SHP77 (cell line): ENCODE data around the gene ANO3.

ENCODE experiments used
- DNase-seq, 2 experiments: peaks; one replicate each; lab custom pipeline; 2025; lab: John Stamatoyannopoulos, UW

The ANO3 gene

DNA sequence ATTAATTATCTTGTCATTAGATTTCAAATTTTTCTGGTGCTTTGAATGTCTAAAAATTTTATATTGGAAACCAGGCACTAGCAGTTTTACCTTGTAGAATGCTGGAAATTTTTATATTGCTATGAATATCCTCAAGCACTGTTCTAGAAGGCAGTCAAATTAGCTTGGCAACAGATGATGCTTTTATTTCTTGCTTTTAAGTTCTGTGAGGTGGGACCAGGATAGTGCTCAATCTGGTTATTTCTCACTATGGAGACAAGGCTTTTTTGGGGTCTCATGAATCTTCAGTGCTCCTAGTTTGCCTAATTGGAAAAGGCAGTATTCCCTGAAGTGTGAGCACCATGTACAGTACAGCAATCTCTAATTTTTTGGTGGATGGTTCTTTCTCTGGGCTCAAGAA is 27.1 kb downstream of the ANO3 start:
- DNase-seq, result no peak

DNA sequence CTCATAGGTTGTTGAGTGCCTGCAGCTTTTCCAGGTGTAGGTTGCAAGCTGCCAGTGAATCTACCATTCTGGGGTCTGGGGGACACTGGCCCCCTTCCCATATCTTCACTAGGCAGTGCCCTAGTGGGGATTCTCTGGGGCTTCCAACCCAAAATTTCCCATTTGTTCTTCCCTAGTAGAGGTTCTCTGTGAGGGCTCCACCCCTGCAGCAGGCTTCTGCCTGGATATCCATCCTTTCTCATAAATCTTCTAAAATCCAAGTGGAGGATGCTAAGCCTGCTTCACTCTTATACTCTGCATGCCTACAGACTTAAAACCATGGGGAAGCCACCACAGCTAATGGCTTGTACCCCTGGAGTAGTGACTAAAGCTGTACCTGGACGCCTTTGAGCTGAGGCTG is 33.4 kb downstream of the ANO3 start:
- no peak for DNase-seq

DNA sequence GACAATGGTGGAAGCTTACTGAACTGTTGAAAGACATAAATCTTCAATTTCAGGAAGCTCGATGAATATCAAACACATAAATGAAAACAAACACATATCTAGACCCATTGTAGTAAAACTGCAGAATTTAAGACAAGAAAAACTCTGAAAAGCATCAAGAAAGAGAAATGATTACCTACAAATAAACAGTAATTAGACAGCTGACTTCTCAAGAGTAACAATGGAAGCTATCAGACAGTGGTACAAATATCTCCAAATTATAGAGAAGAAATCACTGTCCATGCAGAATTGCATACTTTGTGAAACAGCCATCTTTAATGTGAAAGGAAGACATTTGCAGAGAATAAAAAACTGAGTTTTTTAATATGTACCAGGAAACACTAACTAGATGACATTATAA is 45.7 kb downstream of the ANO3 start:
- no peak for DNase-seq

DNA sequence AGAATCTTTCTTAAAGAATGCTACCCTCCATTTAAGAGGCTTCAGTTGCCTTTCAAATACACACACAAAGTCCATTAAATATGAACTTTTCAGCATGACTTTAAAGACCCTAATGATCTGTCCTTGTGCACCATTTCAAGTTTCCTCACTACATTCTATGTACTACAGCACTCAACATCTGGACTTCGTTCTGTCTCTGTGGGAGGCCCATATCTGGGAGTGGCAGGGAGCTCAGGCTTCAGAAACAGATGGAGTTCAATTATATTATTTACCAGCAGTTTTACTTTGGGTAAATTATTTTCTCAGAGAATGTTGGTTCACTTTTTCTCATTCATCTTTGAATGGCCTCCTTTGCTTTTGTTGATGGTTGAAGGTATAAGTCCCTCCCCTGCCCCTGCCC is 67.4 kb downstream of the ANO3 start:
- DNase-seq, result no peak

DNA sequence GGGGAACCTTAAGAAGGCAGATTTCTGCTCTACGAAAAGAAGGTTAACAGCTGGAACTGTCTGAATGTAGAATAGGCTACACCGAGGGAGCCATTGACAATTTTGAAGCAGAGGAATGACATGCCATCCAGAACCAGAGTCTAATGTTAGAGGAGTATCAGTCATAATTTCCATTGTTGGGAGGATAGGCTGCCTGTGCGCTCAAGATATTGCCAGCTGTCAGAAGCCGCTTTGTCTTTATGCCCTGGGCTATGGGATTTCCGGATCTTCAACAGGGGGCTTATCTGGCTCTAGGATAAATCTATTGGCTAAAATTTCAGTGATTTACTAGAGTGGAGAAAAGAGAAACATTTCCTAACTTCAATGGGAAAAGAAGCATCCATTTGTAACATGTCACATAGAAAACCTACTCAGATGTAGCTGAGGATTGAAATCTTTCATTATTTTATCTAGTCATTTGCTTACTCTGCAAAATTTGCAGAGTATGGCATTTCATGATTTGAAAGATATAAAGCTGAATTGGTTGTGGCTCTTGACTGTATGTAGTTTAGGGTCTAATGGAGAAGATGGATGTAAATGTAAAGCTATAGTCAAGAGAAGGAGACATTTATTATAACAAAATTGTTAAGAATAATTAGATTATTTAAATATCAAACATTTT is 78.9 kb downstream of the ANO3 start:
- DNase-seq, result no peak

DNA sequence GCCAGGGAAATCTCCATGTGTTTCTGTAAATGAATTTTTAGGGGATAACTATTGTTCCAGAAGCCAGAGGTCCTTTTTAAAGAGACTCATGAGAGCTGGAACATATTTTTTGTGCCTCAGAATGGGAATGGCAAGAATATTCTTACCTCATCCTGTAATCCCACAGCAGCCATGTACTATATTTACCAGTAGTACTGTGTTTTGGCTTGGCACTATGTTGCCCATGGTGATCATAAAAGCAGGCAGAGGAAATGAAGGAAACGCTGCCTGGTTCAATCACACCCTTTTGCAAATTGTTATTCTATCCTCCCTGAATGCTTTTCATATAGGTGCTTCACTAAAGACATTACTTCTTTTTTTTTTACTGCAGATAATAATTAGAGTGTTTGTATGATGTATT is 81.0 kb downstream of the ANO3 start:
- DNase-seq, result no peak

DNA sequence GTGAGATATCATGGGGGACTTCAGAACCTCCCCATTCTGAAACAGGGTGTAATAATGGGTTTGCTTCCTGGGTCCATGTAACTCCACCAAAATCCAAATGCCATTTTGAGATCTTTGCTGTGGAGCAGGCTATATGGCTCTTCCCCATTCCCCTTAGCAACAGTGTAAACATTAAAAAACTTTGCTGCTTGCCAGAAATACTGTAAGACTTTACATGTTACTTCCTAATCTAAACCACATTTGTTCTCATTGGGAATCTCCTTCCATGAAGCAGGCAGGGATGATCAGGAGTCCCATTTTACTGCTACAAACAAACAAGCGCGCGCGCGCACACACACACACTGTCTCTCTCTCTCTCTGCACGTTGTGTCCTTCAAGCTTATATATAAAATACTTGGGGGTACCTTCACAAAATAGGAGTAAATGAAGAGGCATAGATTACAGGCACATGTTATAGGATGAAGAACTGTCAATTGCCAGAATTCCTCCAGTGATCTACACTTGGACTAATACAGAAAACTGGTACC is 86.5 kb downstream of the ANO3 start:
- no peak for DNase-seq

DNA sequence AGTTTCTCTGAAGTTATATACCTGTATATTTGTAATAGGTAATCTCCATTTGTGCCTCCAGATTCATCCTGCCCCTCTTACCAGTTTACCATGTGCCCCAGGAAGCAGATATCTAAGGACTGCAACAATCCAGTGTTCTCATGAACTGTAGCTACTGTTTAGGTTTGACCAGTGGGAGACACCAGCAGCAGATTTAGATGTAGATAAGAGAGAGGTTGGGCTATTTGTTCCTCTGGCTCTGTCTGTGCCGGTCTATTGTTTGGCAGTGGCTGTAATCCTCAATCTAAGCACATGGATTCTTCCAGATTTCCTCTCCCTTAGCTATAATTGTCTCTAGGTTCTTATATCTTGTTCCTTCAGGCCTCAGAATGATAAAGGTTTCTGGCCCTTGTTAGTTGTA is 88.4 kb downstream of the ANO3 start:
- no peak for DNase-seq

DNA sequence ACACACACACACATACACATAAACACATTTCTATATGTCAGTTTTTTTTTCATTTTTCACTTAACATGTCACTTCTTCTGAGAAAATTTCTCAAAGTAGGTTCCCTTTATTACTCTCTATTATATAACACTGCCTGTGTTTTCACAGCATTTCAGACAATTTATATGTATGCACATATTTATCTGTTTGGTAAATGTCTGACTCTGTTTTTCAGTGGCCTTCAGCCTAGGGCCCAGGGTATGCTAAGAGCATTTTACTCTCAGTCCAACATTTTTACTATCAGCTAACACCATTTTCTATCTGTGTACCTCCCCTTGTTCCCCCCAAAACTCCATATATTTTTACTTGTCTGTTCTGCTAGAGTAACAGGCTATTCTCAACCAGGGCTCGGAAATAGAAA is 92.3 kb downstream of the ANO3 start:
- DNase-seq, result no peak

DNA sequence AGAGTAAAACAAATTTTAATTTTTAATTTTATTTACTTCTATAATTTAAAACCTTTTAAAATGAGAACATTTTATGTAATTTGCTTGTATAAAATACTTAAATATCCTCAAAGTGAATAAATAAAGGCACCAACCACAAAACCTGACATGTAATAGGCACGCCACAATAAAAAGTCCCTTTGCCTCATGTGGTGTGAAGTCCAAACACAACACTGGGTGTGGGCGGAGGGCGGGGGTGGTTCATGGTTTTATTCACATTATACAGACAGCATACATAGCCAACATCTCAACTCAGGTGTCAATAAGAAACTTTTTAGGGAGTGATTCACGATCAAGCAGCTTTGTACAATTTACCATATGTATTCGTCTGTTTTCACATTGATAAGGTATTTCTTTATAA is 107.9 kb downstream of the ANO3 start:
- no peak for DNase-seq

DNA sequence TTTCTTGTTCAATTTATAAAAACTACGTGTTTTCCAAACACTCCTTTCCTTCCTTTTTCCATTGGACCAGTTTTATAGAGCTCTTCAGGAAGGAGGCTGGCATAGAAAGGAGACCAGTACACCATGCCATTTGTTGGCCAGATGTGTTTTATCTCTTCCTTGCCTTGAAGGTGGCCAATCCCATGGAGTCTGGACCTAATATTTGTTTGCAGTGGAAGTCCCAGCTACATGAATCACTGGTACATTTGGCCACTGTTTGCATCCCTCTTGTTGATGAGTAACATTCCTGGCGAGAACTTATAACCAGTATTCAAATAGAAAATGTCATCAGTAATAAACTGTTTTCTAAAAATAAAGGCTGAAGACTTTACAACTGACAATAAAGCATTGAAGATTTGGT is 110.2 kb downstream of the ANO3 start:
- DNase-seq, result no peak

DNA sequence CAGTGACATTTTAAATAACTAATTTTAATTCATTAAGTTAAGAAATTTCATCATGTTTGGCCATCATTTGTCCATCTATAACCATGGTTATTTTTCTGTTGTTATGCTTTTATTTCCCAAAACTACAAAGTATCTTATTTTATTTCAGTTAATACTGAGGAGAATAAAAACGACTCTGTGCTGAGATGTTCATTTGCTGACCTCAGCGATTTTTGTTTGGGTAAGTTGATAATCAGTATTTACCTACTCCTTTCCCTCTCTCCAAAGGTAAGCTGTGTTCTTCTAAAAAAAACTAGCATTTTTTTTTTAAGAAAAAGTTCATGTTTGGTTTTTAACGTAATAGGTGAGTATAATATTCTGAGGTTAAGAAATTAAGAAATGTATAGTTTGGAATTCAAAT is 111.7 kb downstream of the ANO3 start:
- no peak for DNase-seq

DNA sequence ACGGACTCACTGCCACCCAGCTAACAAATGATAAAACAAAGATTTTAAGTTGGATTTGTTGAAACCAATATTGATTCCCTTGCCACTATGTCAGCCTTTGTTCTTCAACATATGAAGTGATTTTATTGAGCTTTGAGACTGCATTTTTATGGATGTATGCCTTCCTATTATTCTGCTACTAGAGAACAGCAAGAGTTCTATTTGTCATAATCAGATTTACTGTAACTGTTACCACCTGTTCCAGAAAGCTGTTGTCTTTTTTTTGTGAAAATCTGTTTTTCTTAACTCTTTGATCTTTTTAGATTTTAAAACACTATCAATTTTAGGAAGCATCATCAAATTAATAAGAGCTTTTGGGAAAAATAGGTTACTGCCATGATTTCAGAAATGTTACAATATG is 125.7 kb downstream of the ANO3 start:
- DNase-seq, result no peak

DNA sequence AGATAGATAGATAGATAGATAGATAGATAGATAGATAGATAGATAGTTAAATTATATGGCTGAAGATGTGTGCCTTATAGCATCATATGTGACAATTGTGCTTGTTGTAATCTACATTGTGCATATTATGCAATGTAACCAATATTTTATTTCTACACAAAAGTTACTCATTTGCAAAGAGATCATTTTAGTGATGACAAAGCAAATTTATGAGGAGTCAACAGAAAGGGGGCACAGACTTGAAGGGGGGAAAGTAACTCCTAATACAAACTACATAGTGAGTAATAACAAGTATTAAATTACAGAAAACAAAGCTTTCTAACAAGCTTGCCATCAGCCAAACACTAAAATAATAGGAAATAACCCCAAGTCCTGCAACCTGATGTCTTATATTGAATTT is 133.3 kb downstream of the ANO3 start:
- DNase-seq, result no peak

DNA sequence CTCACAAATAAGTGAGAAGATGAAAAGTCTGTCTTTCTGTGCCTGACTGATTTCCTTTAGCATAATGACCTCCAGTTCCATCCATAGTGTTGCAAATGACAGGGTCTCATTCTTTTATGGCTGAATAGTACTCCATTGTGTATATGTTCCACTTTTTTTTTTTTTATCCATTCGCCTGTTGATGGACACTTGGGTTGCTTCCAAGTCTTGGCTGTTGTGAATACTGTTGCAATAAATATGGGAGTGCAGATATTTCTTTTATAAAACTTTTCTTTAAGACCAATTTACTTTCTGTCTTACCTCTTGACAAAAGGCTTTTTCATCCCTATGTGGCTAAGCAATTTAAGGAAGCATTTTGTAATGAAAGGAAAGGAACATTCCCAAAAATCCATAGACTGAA is 135.6 kb downstream of the ANO3 start:
- DNase-seq, result no peak

DNA sequence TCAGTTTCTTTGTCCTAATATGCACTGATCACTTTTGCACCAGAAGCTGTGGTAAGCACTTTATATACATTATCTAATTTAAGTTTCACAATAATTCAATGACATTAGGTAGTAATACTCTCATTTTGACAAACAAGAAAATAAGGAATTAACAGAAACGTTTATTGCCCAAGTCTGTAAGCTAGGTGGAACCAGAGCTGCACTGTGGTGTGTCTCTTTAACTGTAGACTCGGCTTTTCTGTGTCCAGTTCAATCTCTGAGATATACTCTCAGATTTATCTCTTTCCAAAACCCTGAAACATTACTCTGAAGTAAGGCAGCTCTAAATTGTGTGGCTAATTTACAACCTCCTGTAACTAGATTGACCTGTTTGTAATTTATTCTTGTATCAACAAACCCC is 139.1 kb downstream of the ANO3 start:
- DNase-seq, result no peak

DNA sequence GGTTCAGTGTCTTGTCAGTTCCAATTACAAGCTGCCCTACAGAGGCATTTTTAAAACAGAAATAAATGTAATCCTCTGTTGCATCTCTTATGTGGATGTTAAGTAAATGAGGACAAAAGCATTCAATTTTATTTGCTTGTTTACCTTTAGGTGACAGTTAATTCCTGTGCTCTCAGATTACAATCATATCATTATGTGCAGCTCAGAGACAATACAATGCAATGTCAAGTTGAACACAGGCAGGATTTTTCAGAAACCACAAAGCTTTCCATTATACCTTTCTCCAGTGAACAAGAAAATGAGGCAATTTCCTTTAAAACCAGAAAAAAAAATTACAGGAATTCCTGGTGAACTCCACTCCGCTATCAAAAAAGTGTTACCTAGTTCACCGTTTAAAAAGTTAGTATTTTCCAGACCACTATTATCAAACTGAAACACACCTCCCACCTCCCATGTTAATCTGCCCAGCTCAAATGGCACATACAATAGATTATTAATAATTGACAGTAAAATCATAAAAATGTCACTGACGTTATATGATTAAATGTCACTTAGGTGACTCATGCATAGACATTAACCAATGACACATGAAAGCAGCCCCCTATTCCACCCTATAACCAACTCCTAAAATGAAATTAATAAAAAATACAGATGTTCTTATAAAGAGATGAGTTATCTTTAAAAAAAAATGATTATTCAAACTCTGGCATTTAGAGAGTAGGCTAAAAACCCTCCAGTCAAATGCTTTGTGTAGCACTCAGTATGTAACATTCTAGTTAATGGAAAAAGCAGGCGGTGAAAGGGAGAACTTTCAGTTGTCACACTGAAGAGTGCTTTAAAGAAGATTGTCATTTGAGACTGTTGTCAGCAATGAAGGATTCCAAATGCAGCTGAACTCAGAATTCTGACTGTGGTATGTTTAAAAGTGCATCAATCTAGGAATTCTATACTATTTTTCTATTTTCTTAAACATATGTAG is 141.6 kb downstream of the ANO3 start:
- DNase-seq, result no peak

DNA sequence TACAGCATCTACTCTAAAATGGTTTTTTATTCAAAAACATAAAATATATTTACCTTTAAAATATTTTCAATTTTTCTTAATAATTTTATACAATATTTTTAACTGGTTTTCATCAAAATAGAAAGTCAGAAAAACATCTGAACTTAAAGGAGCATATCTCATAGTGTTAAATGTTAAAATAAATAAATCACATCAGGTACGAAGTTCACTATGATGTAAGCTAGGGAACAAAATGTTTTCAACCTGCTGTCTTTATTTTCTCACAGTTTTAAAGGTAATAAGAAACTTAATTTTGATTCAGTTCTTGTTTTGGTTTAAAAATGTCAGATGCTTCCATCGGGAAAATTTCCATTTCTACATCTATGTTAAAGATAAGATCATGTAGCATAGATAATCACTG is 142.5 kb downstream of the ANO3 start:
- no peak for DNase-seq

DNA sequence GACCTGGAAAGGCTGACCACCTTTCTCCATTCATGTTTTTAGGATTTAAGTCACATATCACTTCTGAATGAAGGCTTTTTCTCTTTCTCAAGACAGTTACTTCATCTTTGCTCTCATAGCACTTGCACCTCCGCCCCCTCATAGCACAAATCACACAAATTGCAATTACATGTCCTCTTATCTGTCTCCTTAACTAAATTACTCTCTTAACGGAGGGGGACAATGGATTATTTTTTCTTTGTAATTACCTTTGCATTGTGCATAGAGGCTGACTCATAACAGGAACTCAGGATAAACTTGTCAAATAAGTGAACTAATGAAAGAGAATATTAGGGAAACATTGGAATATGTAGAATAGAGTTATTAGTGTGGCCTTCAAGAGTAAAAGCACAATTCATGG is 145.5 kb downstream of the ANO3 start:
- no peak for DNase-seq

DNA sequence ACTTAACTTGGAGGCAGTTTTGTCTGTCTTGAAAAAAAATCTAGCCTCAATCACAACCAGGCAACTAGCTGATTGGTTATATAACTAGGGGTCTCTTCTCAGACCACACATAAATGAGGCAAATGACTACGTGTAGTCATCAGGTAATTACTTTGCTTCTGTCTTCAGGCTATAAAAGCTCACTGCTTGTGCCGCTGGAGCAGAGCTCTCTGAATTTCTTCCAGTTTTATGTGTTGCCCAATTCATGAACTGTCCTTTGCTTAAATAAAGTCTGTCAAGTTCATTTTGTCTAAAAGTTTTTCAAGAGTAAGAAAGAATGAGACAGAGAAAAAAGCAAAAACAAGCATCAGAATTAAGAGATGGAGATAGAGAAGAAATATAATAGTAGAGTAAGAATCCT is 146.8 kb downstream of the ANO3 start:
- DNase-seq, result no peak

DNA sequence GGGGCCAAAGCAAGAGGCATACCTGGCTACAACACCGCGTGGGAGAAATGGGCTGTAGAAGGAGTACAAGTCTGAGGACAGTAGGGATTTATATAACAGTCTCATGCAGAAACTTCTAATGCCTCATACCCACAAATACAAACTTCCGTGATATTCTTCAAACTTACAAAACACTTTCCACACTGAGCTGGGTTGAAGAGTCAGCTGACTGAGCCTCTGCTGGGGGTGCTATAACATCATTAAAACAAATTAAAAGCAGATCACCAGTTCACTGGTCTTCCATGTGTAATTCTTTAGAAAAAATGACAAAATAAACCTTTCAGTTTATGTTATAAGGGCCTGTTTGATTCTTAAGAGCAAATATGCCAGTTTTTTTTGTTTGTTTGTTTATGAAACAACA is 148.1 kb downstream of the ANO3 start:
- no peak for DNase-seq

DNA sequence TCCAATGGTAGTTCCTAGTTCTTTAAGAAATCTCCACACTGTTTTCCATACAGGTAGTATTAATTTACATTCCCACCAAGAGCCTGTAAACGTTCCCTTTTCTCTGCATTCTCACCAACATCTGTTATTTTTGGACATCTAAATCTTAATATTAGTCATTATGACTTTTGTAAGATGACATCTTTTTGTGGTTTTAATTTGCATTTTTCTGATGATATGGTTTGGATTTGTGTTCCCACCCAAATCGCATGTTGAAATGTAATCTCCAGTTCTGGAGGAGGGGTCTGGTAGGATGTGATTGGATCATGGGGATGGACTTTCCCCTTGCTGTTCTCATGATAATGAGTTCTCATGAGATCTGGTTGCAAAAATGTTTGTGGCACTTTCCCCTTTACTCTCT is 151.2 kb downstream of the ANO3 start:
- DNase-seq, result no peak

DNA sequence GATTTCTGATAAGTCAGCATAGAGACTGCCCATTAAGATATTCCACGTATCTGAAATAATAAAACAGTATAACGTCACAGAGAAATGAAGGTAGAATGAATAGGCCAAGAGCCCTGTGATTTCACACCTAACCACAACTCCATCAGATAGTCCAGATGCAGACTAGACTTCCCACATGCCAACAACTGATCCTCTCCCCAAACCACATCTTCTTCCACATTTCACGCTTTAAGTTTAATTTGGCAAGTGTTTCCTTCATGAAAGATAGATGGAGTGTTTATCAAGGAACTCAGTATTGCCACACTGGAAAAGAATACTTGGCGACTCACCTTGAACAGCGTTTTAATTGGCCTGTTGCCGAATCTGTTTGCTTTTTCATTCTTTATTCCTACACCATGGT is 158.6 kb downstream of the ANO3 start:
- DNase-seq, result no peak
